IPS-11a (cell line): Measurements from ENCODE around the gene KCTD3.

Source experiments
- H3K4me3 ChIP-seq: one replicate; pipeline ENCODE4 v1.5.1; 2013; ENCODE audit warnings: low read depth, low read length, control low read depth

KCTD3 gene

DNA sequence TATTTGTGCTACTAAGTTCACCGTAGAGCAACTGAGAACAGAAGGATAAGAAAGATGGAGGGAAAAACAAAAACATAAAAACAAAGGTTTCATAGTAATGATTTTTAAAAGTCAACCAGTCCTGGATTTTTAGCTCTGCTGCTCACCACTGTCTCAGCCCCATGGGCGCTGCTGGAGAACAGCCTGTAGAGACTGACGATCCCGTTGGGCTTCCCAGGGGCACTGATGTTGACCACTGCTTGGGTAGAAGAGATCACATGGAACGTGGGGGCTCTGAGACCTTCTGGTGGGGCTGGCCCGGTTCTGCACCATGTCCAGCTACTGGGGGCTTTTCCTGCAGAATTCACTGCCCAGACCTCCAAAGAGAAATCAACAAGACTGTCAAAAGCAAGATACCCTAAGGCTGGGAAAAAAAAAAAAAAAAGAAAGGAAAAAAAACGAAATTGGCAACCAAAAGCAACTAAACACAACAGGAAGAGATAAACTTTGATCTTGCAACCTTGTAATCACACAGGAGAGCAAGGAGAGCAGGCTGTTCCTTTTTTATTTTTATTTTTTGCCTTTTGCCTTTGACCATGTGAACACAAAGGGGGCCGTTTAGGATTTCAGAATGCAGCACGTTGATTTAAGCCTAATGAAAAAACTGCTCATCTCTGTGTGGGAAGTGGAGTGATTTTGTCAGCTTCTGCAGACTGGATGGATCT, 83.5 kb downstream of the KCTD3 start:
- no peak overlapping the region for H3K4me3 ChIP-seq

GRCh38 chr1:215651867-215652266, 84.8 kb downstream of the KCTD3 start:
- no peak overlapping the region for H3K4me3 ChIP-seq

DNA sequence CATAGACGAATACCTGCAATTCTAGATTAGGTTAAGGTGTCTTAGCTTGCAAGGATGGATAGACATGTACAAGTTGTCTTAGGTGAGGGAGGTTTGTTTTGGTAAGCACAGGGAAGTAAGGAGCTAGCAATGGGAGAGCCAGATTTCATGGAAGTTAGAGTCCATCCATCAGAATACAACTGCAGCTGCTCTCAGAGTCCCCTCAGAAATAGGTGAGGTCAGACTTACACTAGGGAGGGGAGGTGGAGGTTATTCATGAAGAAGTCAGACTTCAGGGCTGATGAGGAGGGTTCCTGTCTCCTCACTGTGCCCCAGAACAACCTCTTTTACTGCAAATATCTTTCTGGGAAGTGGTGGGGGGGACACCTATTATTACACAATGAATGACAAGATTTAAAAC, 85.3 kb downstream of the KCTD3 start:
- H3K4me3 ChIP-seq = no peak overlapping the region

- H3K4me3 ChIP-seq = no peak overlapping the region
Observed at GRCh38 chr1:215657047-215657446, 89.9 kb downstream of the KCTD3 start.

DNA sequence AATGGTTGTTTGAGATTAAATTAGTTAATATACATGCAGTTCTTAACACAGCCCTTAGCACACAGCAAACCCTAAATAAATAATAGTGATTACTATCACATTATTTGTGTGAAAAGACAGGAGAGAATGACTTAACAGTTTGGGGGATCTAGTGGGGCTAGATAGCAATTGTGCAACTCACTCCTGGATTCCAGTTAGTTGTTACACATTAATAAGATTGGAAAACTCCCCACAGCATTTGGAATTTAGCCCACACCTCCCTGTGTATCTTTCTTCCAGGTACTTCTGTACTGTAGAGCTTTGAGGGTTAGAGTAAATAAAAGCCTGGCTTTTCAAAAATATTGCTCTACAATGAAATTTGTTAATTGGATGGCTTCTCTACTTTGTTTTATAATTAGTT, 93.2 kb downstream of the KCTD3 start:
- no peak overlapping the region for H3K4me3 ChIP-seq

- H3K4me3 ChIP-seq = no peak overlapping the region
Observed at GRCh38 chr1:215661033-215661432, 93.9 kb downstream of the KCTD3 start.

GRCh38 chr1:215665215-215665614, 98.1 kb downstream of the KCTD3 start:
- H3K4me3 ChIP-seq = no peak overlapping the region

- H3K4me3 ChIP-seq = no peak overlapping the region
Observed at GRCh38 chr1:215667761-215668160, 100.7 kb downstream of the KCTD3 start.

- no peak overlapping the region for H3K4me3 ChIP-seq
Observed at GRCh38 chr1:215669806-215670491, 102.8 kb downstream of the KCTD3 start.
